GM12891 (cell line): ENCODE data around the gene CEP192. TPM values are rescaled to one million over a fixed set of nuclear protein-coding genes. Genes with fewer than 3 reads are reported as not detected.
A peak's percentile ranks its signal among the peaks of the same experiment; 100 is the strongest.

Source experiments
- DNase-seq: peaks from one replicate; pipeline ENCODE4 v3.0.0; 2011; ENCODE audit warnings: low spot score; ENCODE audit not compliant: insufficient read length
- FAIRE-seq: peaks from 2 replicates; lab custom pipeline; 2011; peaks lifted over from hg19 to GRCh38; lab: Jason Lieb, UNC
- PAX5 ChIP-seq: IDR thresholded peaks from 2 replicates; pipeline ENCODE4 v1.6.1; 2011; ENCODE audit warnings: low read length, moderate library complexity, mild to moderate bottlenecking; ENCODE audit not compliant: insufficient read depth, severe bottlenecking
- POLR2A ChIP-seq: IDR thresholded peaks from 2 replicates; pipeline ENCODE4 v1.6.1; 2011; ENCODE audit warnings: low read depth, low read length, control low read depth
- POLR2AphosphoS5 ChIP-seq: IDR thresholded peaks from 2 replicates; pipeline ENCODE4 v1.6.1; 2011; ENCODE audit warnings: low read depth, low read length, control low read depth
- POU2F2 ChIP-seq: IDR thresholded peaks from 2 replicates; pipeline ENCODE4 v1.6.1; 2011; ENCODE audit warnings: low read depth, mild to moderate bottlenecking, control low read depth, low read length, moderate library complexity
- SPI1 ChIP-seq: IDR thresholded peaks from 2 replicates; pipeline ENCODE4 v1.6.1; 2011; ENCODE audit warnings: low read depth, low read length, control low read depth
- TAF1 ChIP-seq: IDR thresholded peaks from 2 replicates; pipeline ENCODE4 v1.6.1; 2011; ENCODE audit warnings: low read depth, low read length, control low read depth
- polyA plus RNA-seq: library from polyadenylated mRNA; unstranded; fragments of >200 nt; gene quantifications from one replicate; pipeline ENCODE4 v1.2.1, GENCODE V29; 2012; ENCODE audit warnings: low read depth, missing spikeins, inconsistent platforms; ENCODE audit not compliant: missing spikeins

CEP192 gene, protein sequence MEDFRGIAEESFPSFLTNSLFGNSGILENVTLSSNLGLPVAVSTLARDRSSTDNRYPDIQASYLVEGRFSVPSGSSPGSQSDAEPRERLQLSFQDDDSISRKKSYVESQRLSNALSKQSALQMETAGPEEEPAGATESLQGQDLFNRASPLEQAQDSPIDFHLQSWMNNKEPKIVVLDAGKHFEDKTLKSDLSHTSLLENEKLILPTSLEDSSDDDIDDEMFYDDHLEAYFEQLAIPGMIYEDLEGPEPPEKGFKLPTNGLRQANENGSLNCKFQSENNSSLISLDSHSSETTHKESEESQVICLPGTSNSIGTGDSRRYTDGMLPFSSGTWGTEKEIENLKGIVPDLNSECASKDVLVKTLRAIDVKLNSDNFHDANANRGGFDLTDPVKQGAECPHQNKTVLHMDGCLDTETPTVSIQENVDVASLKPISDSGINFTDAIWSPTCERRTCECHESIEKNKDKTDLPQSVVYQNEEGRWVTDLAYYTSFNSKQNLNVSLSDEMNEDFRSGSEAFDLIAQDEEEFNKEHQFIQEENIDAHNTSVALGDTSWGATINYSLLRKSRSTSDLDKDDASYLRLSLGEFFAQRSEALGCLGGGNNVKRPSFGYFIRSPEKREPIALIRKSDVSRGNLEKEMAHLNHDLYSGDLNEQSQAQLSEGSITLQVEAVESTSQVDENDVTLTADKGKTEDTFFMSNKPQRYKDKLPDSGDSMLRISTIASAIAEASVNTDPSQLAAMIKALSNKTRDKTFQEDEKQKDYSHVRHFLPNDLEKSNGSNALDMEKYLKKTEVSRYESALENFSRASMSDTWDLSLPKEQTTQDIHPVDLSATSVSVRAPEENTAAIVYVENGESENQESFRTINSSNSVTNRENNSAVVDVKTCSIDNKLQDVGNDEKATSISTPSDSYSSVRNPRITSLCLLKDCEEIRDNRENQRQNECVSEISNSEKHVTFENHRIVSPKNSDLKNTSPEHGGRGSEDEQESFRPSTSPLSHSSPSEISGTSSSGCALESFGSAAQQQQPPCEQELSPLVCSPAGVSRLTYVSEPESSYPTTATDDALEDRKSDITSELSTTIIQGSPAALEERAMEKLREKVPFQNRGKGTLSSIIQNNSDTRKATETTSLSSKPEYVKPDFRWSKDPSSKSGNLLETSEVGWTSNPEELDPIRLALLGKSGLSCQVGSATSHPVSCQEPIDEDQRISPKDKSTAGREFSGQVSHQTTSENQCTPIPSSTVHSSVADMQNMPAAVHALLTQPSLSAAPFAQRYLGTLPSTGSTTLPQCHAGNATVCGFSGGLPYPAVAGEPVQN (N-terminal part only)
- polyA plus RNA-seq: 13.8 TPM

DNA sequence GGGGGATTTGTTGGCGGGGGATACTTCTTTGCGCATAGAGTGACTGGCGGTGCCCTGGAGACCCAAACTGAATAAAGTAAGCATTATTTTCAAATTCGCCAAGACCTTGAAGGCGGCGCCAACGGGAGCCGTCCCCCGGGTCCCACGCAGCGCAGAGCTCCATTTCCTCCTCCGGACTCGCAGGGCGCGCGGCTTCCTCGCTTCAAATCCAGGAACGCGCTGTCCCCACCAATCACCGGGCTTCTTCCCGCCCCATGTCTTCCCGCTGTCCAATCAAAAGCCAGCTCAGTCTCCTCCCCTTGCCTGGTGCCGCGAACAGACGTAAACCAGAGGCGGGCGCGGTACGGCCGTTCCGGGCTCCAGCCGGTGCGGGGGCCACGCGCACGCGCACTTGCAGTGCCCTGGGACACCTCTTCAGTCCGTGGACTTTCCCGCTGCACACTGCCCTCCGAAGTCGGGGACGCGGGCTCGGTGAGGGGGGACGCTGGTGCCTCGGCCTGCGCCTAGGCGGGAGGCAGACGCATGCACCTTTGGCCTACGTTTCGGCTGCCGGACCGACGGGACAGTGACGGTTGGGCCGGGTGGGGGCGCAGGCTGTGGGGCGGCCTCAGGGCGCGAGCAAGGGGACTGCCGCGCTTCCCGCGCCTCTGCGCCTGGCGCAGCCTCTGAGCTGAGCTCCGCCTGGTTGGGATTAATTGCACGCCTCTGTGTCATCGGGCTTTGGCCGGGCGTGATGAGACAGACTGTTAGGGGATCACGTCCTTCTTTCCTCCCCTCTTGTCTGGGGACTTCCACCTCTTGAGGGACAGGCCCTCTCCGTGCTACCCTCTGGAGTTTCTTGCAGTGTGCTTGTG is at the start of gene CEP192:
Gene CEP192 (plus strand): TSS at position 396 of the 854 bp plus-strand sequence. CDS start 8,063 bp downstream, outside the sequence.
- TF ChIP-seq TAF1 (peak; percentile 66), POU2F2 (peak; percentile 51; the same call in 1 of the 2 replicates), PAX5 (peak; percentile 43), POLR2AphosphoS5 (peak; percentile 98), POLR2A (peak; percentile 95), SPI1 (peak; percentile 36)
- FAIRE-seq: peak; percentile 99

GRCh38 chr18:12943215-12943614 is 47.9 kb upstream of the CEP192 start:
- FAIRE-seq (no peak), DNase-seq (no peak)
- TF ChIP-seq POLR2A (no peak), POU2F2 (no peak), SPI1 (no peak), POLR2AphosphoS5 (no peak), PAX5 (no peak), TAF1 (no peak)

More for the DNA sequence above, at the start of gene CEP192:
- peak; percentile 73 for DNase-seq

- DNase-seq (no peak), FAIRE-seq (no peak)
- TF ChIP-seq POLR2AphosphoS5: no peak
- TF ChIP-seq POU2F2: no peak
Observed at GRCh38 chr18:12944709-12945108, 46.5 kb upstream of the CEP192 start.

GRCh38 chr18:12946549-12947284 is 44.4 kb upstream of the CEP192 start:
- FAIRE-seq (no peak), DNase-seq (peak; percentile 11)
- TF ChIP-seq POU2F2: no peak

GRCh38 chr18:12947285-12948049 is 43.7 kb upstream of the CEP192 start, which contains the start of gene SEH1L:
Gene SEH1L (plus strand): TSS chr18:12948011. CDS start chr18:12948122, 111 bp downstream.
- TF ChIP-seq SPI1: no peak
- TF ChIP-seq PAX5: peak; percentile 0
- TF ChIP-seq TAF1: peak; percentile 46; the same call in 1 of the 2 replicates
- TF ChIP-seq POLR2A: no peak
- TF ChIP-seq POLR2AphosphoS5: no peak; the same call in 1 of the 2 replicates
- TF ChIP-seq POU2F2: no peak
- FAIRE-seq (peak; percentile 81), DNase-seq (peak; percentile 95)

DNA sequence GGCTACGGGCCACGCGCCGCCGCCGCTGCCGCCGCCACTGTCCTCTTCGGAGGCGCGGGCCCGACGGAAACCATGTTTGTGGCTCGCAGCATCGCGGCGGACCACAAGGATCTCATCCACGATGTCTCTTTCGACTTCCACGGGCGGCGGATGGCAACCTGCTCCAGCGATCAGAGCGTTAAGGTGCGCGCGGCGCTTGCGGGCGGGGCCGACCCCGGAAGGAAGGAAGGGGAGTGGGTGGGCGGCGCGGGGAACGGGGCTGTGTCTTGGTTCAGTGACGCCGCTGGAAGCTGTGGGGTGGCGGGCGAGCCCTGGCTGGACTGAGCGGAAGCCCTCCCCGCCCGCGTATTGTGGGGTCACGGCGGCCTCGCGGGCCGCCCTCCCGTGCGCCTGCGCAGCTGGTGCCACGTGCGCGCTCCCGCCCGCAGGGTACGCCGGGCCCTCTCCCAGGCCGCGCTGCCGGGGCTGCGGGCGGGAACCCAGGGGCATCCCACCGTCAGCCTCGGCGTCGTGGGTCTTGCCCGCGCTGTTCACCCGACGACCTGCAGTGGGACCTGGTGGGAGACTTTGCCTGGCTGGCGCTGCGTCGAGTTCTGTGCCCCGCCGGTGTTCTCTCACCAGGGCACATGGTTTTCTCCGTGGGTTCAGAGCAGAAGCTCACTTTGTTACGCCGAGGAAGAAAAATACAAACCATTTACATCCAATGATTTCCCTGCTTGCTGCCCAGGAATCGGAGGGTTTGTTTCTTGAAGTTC is 42.9 kb upstream of the CEP192 start:
- peak; percentile 70 for TF ChIP-seq POLR2AphosphoS5
- TF ChIP-seq TAF1: peak; percentile 43
- TF ChIP-seq POLR2A: peak; percentile 55; the same call in 1 of the 2 replicates
- TF ChIP-seq POU2F2: no peak; the same call in 1 of the 2 replicates
- peak; percentile 46 for TF ChIP-seq SPI1
- TF ChIP-seq PAX5: peak; percentile 22

DNA sequence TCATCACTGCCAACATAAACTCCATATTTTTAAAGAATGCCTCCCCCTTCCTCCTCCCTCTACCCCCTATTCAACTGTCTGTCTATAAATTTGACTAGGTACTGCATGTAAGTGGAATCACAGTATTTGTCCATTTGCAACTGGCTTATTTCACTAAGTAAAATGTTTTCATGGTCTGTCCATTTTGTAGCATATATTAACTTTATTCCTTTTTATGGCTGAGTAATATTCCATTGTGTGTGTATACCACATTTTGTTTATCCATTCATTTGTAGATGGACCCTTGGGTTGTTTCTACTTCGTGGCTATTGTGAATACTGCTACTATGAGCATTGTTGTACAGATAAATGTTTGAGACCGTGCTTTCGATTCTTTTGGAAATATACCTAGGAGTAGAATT is 32.7 kb upstream of the CEP192 start:
- FAIRE-seq: no peak
- TF ChIP-seq TAF1 (no peak), PAX5 (no peak), POU2F2 (no peak), SPI1 (no peak), POLR2AphosphoS5 (no peak), POLR2A (no peak)
- no peak for DNase-seq

More for the DNA sequence above, 42.9 kb upstream of the CEP192 start:
- FAIRE-seq (peak; percentile 97), DNase-seq (peak; percentile 79)
